CD14-positive monocyte (primary cell): ENCODE results near the gene RIT2. TPM values are rescaled to one million over a fixed set of nuclear protein-coding genes. Genes with fewer than 3 reads are reported as not detected.

Experiments
- DNase-seq, 3 donors: peaks; one replicate each; pipeline ENCODE4 v3.0.0-alpha.2; 2011 to 2022
- H2AFZ ChIP-seq: 2 replicates; pipeline ENCODE4 v1.6.0; 2012; ENCODE audit warnings: mild to moderate bottlenecking, low read depth, low read length, inconsistent platforms; ENCODE audit not compliant: insufficient read depth, poor library complexity, severe bottlenecking
- H3K27ac ChIP-seq, 2 donors: 1 replicate in 1 of 2; 2 replicates in 1 of 2; pipeline ENCODE4 v1.5.1; 2012 to 2013; ENCODE audit warnings: low read length in 2 of 2, control low read depth in 1 of 2, inconsistent platforms in 1 of 2, low read depth in 1 of 2, mild to moderate bottlenecking in 1 of 2
- H3K27me3 ChIP-seq, 2 donors: one replicate each; pipeline versions ENCODE4 v1.6.0 to v1.6.1; 2011 to 2013; ENCODE audit warnings: low read length in 2 of 2; ENCODE audit not compliant: control insufficient read depth in 2 of 2, insufficient read depth in 2 of 2
- H3K36me3 ChIP-seq, 2 donors: replicated peaks in 1 of 2; 1 replicate in 1 of 2; 2 replicates in 1 of 2; pipeline versions ENCODE4 v1.5.1 to v1.6.1; 2012 to 2013; ENCODE audit warnings: low read length in 2 of 2, control low read depth in 1 of 2, inconsistent platforms in 1 of 2, mild to moderate bottlenecking in 1 of 2; ENCODE audit not compliant: insufficient read depth in 2 of 2, control insufficient read depth in 1 of 2
- H3K4me1 ChIP-seq, 2 donors: 1 replicate in 1 of 2; 2 replicates in 1 of 2; pipeline versions ENCODE4 v1.5.1 to v1.6.1; 2012 to 2013; ENCODE audit warnings: low read length in 2 of 2, control low read depth in 1 of 2, inconsistent platforms in 1 of 2, mild to moderate bottlenecking in 1 of 2, moderate library complexity in 1 of 2; ENCODE audit not compliant: insufficient read depth in 2 of 2, control insufficient read depth in 1 of 2
- H3K4me2 ChIP-seq: replicated peaks from 2 replicates; pipeline ENCODE3; 2012; ENCODE audit warnings: low read length, moderate library complexity, mild to moderate bottlenecking; ENCODE audit not compliant: poor library complexity, severe bottlenecking; ENCODE audit errors: extremely low read depth
- H3K4me3 ChIP-seq, 3 experiments: fragments of 200-600 bp in 1 of 3; sonication (generic) in 1 of 3; replicated peaks in 1 of 3; 1 replicate in 2 of 3; 2 replicates in 1 of 3; pipeline ENCODE4 v1.5.1; 2011 to 2013; ENCODE audit warnings: low read length in 3 of 3, mild to moderate bottlenecking in 3 of 3, control low read depth in 2 of 3, low read depth in 2 of 3, inconsistent platforms in 1 of 3, moderate library complexity in 1 of 3
- H3K79me2 ChIP-seq: 2 replicates; pipeline ENCODE4 v1.6.0; 2012; ENCODE audit warnings: mild to moderate bottlenecking, control low read depth, inconsistent platforms, low read length, moderate library complexity; ENCODE audit not compliant: insufficient read depth
- H3K9ac ChIP-seq: 2 replicates; pipeline ENCODE4 v1.6.0; 2017; ENCODE audit warnings: low read length, mild to moderate bottlenecking; ENCODE audit not compliant: insufficient read depth, poor library complexity, severe bottlenecking
- H3K9me3 ChIP-seq, 2 donors: replicated peaks in 1 of 2; 1 replicate in 1 of 2; 2 replicates in 1 of 2; pipeline versions ENCODE4 v1.5.1 to v1.6.1; 2012 to 2013; ENCODE audit warnings: low read length in 2 of 2, control low read depth in 1 of 2; ENCODE audit not compliant: control insufficient read depth in 1 of 2, insufficient read depth in 1 of 2
- H4K20me1 ChIP-seq: 2 replicates; pipeline ENCODE4 v1.6.0; 2012; ENCODE audit warnings: mild to moderate bottlenecking, low read length, control low read depth, moderate library complexity; ENCODE audit not compliant: insufficient read depth
- H3K27ac Mint-ChIP-seq, 7 donors: one replicate each; pipeline ENCODE4 v1.8.0; 2020; ENCODE audit warnings: mild to moderate bottlenecking in 7 of 7, mixed read lengths in 7 of 7, moderate library complexity in 6 of 7, inconsistent platforms in 2 of 7
- H3K27me3 Mint-ChIP-seq, 3 donors: one replicate each; pipeline ENCODE4 v1.8.0; 2021 to 2022; ENCODE audit warnings: low read depth in 3 of 3, mild to moderate bottlenecking in 3 of 3, mixed read lengths in 3 of 3, moderate library complexity in 3 of 3, inconsistent platforms in 1 of 3
- H3K36me3 Mint-ChIP-seq, 2 donors: one replicate each; pipeline ENCODE4 v1.8.0; 2020; ENCODE audit warnings: mixed read lengths in 2 of 2, inconsistent platforms in 1 of 2, mild to moderate bottlenecking in 1 of 2
- H3K4me1 Mint-ChIP-seq: one replicate; pipeline ENCODE4 v1.8.0; 2020; ENCODE audit warnings: mild to moderate bottlenecking, mixed read lengths
- H3K4me3 Mint-ChIP-seq, 2 donors: one replicate each; pipeline ENCODE4 v1.8.0; 2020; ENCODE audit warnings: mild to moderate bottlenecking in 2 of 2, mixed read lengths in 2 of 2, moderate library complexity in 1 of 2
- H3K9me3 Mint-ChIP-seq, 7 donors: one replicate each; pipeline ENCODE4 v1.8.0; 2020 to 2022; ENCODE audit warnings: mixed read lengths in 7 of 7, mild to moderate bottlenecking in 6 of 7, moderate library complexity in 6 of 7, inconsistent platforms in 2 of 7
- CTCF ChIP-seq: fragments of 200-600 bp; IDR thresholded peaks from one replicate; pipeline ENCODE4 v1.8.0; 2022; ENCODE audit warnings: antibody characterized with exemption, mild to moderate bottlenecking
- WGBS: methylation state at CpG from one replicate; pipeline ENCODE4 v1.1.5; 2013; ENCODE audit warnings: missing lambda C conversion rate; ENCODE audit not compliant: insufficient coverage; 5-methylcytosine and 5-hydroxymethylcytosine counted together
- intact Hi-C, 2 donors: fragments of 100-400 bp; cut with micrococcal nuclease; formaldehyde crosslinking; loops; one replicate each; pipeline versions ENCODE4 v1.15.0 to v1.15.1; 2023
- polyA plus RNA-seq, 3 donors: library from polyadenylated mRNA; depleted of rRNA in 1 of 3; unstranded in 2 of 3; stranded (reverse) in 1 of 3; fragments of 300-500 nt in 2 of 3; fragments of >200 nt in 1 of 3; fragmentation: Illumina TruSeq in 2 of 3; gene quantifications; 1 replicate in 2 of 3; 2 replicates in 1 of 3; pipeline ENCODE4 v1.2.3, GENCODE V29; 2012 to 2021

Gene RIT2
- polyA plus RNA-seq, 3 donors: not detected

GRCh38 chr18:42839408-42839807 is 276.1 kb downstream of the RIT2 start:
- H3K36me3 ChIP-seq: no peaks in the 10 kb centered on the region
- WGBS: 20% methylated on average over 1 of the region's 1 CpG
- no peaks in the 10 kb centered on the region for H4K20me1 ChIP-seq
- H3K9me3 Mint-ChIP-seq: peaks cover 0 to 11% (median 0%) of the 10 kb centered on the region in 7 donors
- no peak overlapping the region for H3K27ac Mint-ChIP-seq
- no peak for DNase-seq
- no peaks in the 10 kb centered on the region for H3K4me1 ChIP-seq
- no peaks in the 10 kb centered on the region for H3K27me3 Mint-ChIP-seq
- no peaks in the 10 kb centered on the region for H3K4me1 Mint-ChIP-seq
- H3K27ac ChIP-seq: no peak overlapping the region
- no peaks in the 10 kb centered on the region for H3K79me2 ChIP-seq
- H3K9ac ChIP-seq: no peak overlapping the region
- H3K4me3 Mint-ChIP-seq: no peak overlapping the region
- no peak overlapping the region for H2AFZ ChIP-seq
- no peaks in the 10 kb centered on the region for H3K36me3 Mint-ChIP-seq
- intact Hi-C loops: no loop called here
- H3K9me3 ChIP-seq: peaks cover 0 to 3% of the 10 kb centered on the region in 2 donors
- no peak for TF ChIP-seq CTCF
- no peak overlapping the region for H3K4me3 ChIP-seq
- no peak overlapping the region for H3K4me2 ChIP-seq
- no peaks in the 10 kb centered on the region for H3K27me3 ChIP-seq

GRCh38 chr18:42838546-42839145 is 276.8 kb downstream of the RIT2 start:
- Mint-ChIP-seq H3K27ac (no peak overlapping the region), H3K36me3 (no peaks in the 10 kb centered on the region), H3K4me3 (no peak overlapping the region), H3K27me3 (no peaks in the 10 kb centered on the region), H3K9me3 (peaks cover 0 to 11% (median 0%) of the 10 kb centered on the region in 7 donors), H3K4me1 (no peaks in the 10 kb centered on the region)
- Histone ChIP-seq H2AFZ (no peak overlapping the region), H4K20me1 (no peaks in the 10 kb centered on the region), H3K27me3 (no peaks in the 10 kb centered on the region), H3K4me1 (no peaks in the 10 kb centered on the region), H3K4me3 (no peak overlapping the region), H3K27ac (no peak overlapping the region), H3K9me3 (no peaks in the 10 kb centered on the region), H3K9ac (no peak overlapping the region), H3K79me2 (no peaks in the 10 kb centered on the region), H3K36me3 (no peaks in the 10 kb centered on the region), H3K4me2 (no peak overlapping the region)
- DNase-seq: no peak
- no peak for TF ChIP-seq CTCF
- WGBS: 85% methylated on average over 4 of the region's 5 CpGs
- intact Hi-C loops: no loop called here
